ENCODE data around the gene RABGAP1. TPM values are rescaled to one million over a fixed set of nuclear protein-coding genes. Genes with fewer than 3 reads are reported as not detected.

RABGAP1 gene
- polyA plus RNA-seq, 1 donor from 2014 or later = 67.8 TPM

GRCh38 chr9:122998448-122998847 lies 57.6 kb downstream of the RABGAP1 start:
- no peaks in the 10 kb centered on the region for H3K36me3 ChIP-seq (ENCODE audit: insufficient read depth, low read length)
- no peaks in the 10 kb centered on the region for H3K9me2 ChIP-seq (ENCODE audit: insufficient read depth, low read length)
- TF ChIP-seq EP300 (conservative IDR thresholded peaks at IDR 0.05; ENCODE audit: poor library complexity, severe bottlenecking) (no peak), SMC3 (conservative IDR thresholded peaks at IDR 0.05; ENCODE audit: poor library complexity) (no peak), TAF1 (IDR thresholded peaks at IDR 0.05; ENCODE audit: low read depth) (no peak), EZH2 (IDR thresholded peaks at IDR 0.05; ENCODE audit: borderline replicate concordance, insufficient read depth, low read length, poor library complexity, severe bottlenecking) (no peak), REST (IDR thresholded peaks at IDR 0.05; ENCODE audit: borderline replicate concordance) (no peak)
- H3K9ac ChIP-seq (ENCODE audit: low read length) = no peak overlapping the region
- no peaks in the 10 kb centered on the region for H3K79me2 ChIP-seq (replicated peaks; ENCODE audit: insufficient read depth, low read length)
- H3K4me2 ChIP-seq (ENCODE audit: low read length) = no peak overlapping the region
- H3F3A ChIP-seq (ENCODE audit: insufficient read depth, low read length, poor library complexity, severe bottlenecking) = no peaks in the 10 kb centered on the region
- H3K4me3 ChIP-seq (ENCODE audit: low read length) = no peak overlapping the region
- H4K20me1 ChIP-seq (ENCODE audit: insufficient read depth) = no peaks in the 10 kb centered on the region
- no peaks in the 10 kb centered on the region for H3K27me3 ChIP-seq (ENCODE audit: insufficient read depth, low read depth, low read length)
- no peak overlapping the region for H2AFZ ChIP-seq (ENCODE audit: low read depth, low read length)
- no peak overlapping the region for H3K27ac ChIP-seq (ENCODE audit: low read length)
- no peaks in the 10 kb centered on the region for H3K9me3 ChIP-seq (ENCODE audit: low read length)

- Histone ChIP-seq H3K4me2 (ENCODE audit: low read length) (no peak overlapping the region), H3F3A (ENCODE audit: insufficient read depth, low read length, poor library complexity, severe bottlenecking) (no peaks in the 10 kb centered on the region), H3K27me3 (ENCODE audit: insufficient read depth, low read depth, low read length) (no peaks in the 10 kb centered on the region), H3K36me3 (ENCODE audit: insufficient read depth, low read length) (no peaks in the 10 kb centered on the region), H3K9ac (ENCODE audit: low read length) (no peak overlapping the region), H3K4me3 (ENCODE audit: low read length) (no peak overlapping the region), H2AFZ (ENCODE audit: low read depth, low read length) (no peak overlapping the region), H3K79me2 (replicated peaks; ENCODE audit: insufficient read depth, low read length) (no peaks in the 10 kb centered on the region), H3K9me3 (ENCODE audit: low read length) (no peaks in the 10 kb centered on the region), H3K9me2 (ENCODE audit: insufficient read depth, low read length) (no peaks in the 10 kb centered on the region), H4K20me1 (ENCODE audit: insufficient read depth) (no peaks in the 10 kb centered on the region), H3K27ac (ENCODE audit: low read length) (no peak overlapping the region)
- TF ChIP-seq REST (IDR thresholded peaks at IDR 0.05; ENCODE audit: borderline replicate concordance) (no peak), MXI1 (conservative IDR thresholded peaks at IDR 0.05; ENCODE audit: poor library complexity, severe bottlenecking) (no peak), EZH2 (IDR thresholded peaks at IDR 0.05; ENCODE audit: borderline replicate concordance, insufficient read depth, low read length, poor library complexity, severe bottlenecking) (no peak), RAD21 (conservative IDR thresholded peaks at IDR 0.05) (no peak), POLR2AphosphoS5 (IDR thresholded peaks at IDR 0.05) (no peak), CTCF (IDR thresholded peaks at IDR 0.05; ENCODE audit: poor library complexity, severe bottlenecking) (no peak), SMC3 (conservative IDR thresholded peaks at IDR 0.05; ENCODE audit: poor library complexity) (no peak), EP300 (conservative IDR thresholded peaks at IDR 0.05; ENCODE audit: poor library complexity, severe bottlenecking) (no peak), TAF1 (IDR thresholded peaks at IDR 0.05; ENCODE audit: low read depth) (no peak)
These were observed 59.7 kb downstream of the RABGAP1 start for GRCh38 chr9:123000371-123001068.

Data from neural cell (in vitro differentiated cells).